Trophoblast cell (in vitro differentiated cells and primary cell): ENCODE results near the gene ELFN1.
"Not testable (repeated sequence)": the region's sequence is repeated elsewhere in the genome, so short reads cannot be mapped to it uniquely, and the experiment has no call there.

Experiments used
- DNase-seq, 2 donors: peaks; one replicate each; pipeline ENCODE4 v3.0.0-alpha.2; 2016
- H2AFZ ChIP-seq: 2 replicates; pipeline ENCODE4 v1.6.1; 2013; ENCODE audit warnings: low read length, moderate library complexity, mild to moderate bottlenecking; ENCODE audit not compliant: insufficient read depth, poor library complexity
- H2AK5ac ChIP-seq: 2 replicates; pipeline ENCODE4 v1.6.1; 2013; ENCODE audit warnings: mild to moderate bottlenecking, low read length
- H2BK120ac ChIP-seq: 2 replicates; pipeline ENCODE4 v1.6.1; 2013; ENCODE audit warnings: low read length, mild to moderate bottlenecking, moderate library complexity; ENCODE audit not compliant: insufficient read depth, poor library complexity
- H2BK12ac ChIP-seq: 2 replicates; pipeline ENCODE4 v1.6.1; 2013; ENCODE audit warnings: mild to moderate bottlenecking, low read length, moderate library complexity
- H2BK5ac ChIP-seq: 2 replicates; pipeline ENCODE4 v1.6.1; 2013; ENCODE audit warnings: low read length, low read depth, moderate library complexity, mild to moderate bottlenecking; ENCODE audit not compliant: poor library complexity
- H3K14ac ChIP-seq: 2 replicates; pipeline ENCODE4 v1.6.1; 2013; ENCODE audit warnings: mild to moderate bottlenecking, low read length
- H3K18ac ChIP-seq: 2 replicates; pipeline ENCODE4 v1.6.1; 2013; ENCODE audit warnings: mild to moderate bottlenecking, low read length
- H3K23ac ChIP-seq: 2 replicates; pipeline ENCODE4 v1.6.1; 2013; ENCODE audit warnings: low read length
- H3K27ac ChIP-seq: 2 replicates; pipeline ENCODE4 v1.5.1; 2013; ENCODE audit warnings: low read depth, mild to moderate bottlenecking, inconsistent platforms, low read length, moderate library complexity
- H3K27me3 ChIP-seq: 2 replicates; pipeline ENCODE4 v1.6.1; 2013; ENCODE audit warnings: inconsistent platforms, mild to moderate bottlenecking, low read length, moderate library complexity; ENCODE audit not compliant: insufficient read depth
- H3K36me3 ChIP-seq, 2 experiments: 1 replicate in 1 of 2; 2 replicates in 1 of 2; pipeline ENCODE4 v1.6.1; 2013; ENCODE audit warnings: low read length in 2 of 2, mild to moderate bottlenecking in 2 of 2, moderate library complexity in 1 of 2; ENCODE audit not compliant: insufficient read depth in 2 of 2, control insufficient read depth in 1 of 2
- H3K4ac ChIP-seq: 2 replicates; pipeline ENCODE4 v1.6.1; 2013; ENCODE audit warnings: low read depth, mild to moderate bottlenecking, low read length, moderate library complexity
- H3K4me1 ChIP-seq, 2 experiments: 1 replicate in 1 of 2; 2 replicates in 1 of 2; pipeline ENCODE4 v1.6.1; 2013; ENCODE audit warnings: low read length in 2 of 2, mild to moderate bottlenecking in 2 of 2, moderate library complexity in 1 of 2; ENCODE audit not compliant: insufficient read depth in 2 of 2, control insufficient read depth in 1 of 2
- H3K4me2 ChIP-seq: 2 replicates; pipeline ENCODE4 v1.6.1; 2013; ENCODE audit warnings: inconsistent platforms, mild to moderate bottlenecking, low read length, moderate library complexity
- H3K4me3 ChIP-seq: 2 replicates; pipeline ENCODE4 v1.5.1; 2013; ENCODE audit warnings: mild to moderate bottlenecking, low read depth, low read length, inconsistent platforms
- H3K79me1 ChIP-seq: one replicate; pipeline ENCODE4 v1.6.1; 2013; ENCODE audit warnings: low read length
- H3K79me2 ChIP-seq: 2 replicates; pipeline ENCODE4 v1.6.1; 2013; ENCODE audit warnings: low read length, mild to moderate bottlenecking; ENCODE audit not compliant: control insufficient read depth, insufficient read depth, poor library complexity
- H3K9ac ChIP-seq: 2 replicates; pipeline ENCODE4 v1.6.1; 2013; ENCODE audit warnings: mild to moderate bottlenecking, low read length
- H3K9me3 ChIP-seq: 2 replicates; pipeline ENCODE4 v1.6.1; 2013; ENCODE audit warnings: low read depth, mild to moderate bottlenecking, control low read depth, inconsistent platforms, low read length; ENCODE audit not compliant: insufficient read depth
- H4K12ac ChIP-seq: 2 replicates; pipeline ENCODE4 v1.6.1; 2013; ENCODE audit warnings: low read depth, mild to moderate bottlenecking, low read length, moderate library complexity
- H4K8ac ChIP-seq: 2 replicates; pipeline ENCODE4 v1.6.1; 2013; ENCODE audit warnings: low read depth, mild to moderate bottlenecking, low read length, moderate library complexity
- H4K91ac ChIP-seq: one replicate; pipeline ENCODE4 v1.6.1; 2013; ENCODE audit warnings: low read depth, mild to moderate bottlenecking, low read length, moderate library complexity
- WGBS: extraction: QIAGEN DNeasy Blood & Tissue Kit; methylation state at CpG from one replicate; pipeline ENCODE4 v1.1.7; 2013; ENCODE audit warnings: missing lambda C conversion rate; ENCODE audit not compliant: insufficient read length, insufficient coverage; ENCODE audit errors: extremely low coverage; 5-methylcytosine and 5-hydroxymethylcytosine counted together

Gene ELFN1

GRCh38 chr7:1761774-1762173 is 91.7 kb downstream of the ELFN1 start:
- no peaks in the 10 kb centered on the region for H3K79me2 ChIP-seq
- no peak overlapping the region for H2BK120ac ChIP-seq
- H3K18ac ChIP-seq = no peak overlapping the region
- H3K9ac ChIP-seq = no peak overlapping the region
- no peak overlapping the region for H3K14ac ChIP-seq
- no CpG with 5 or more reads among the region's 11 CpGs for WGBS
- no peaks in the 10 kb centered on the region for H3K27me3 ChIP-seq
- H2BK5ac ChIP-seq = no peak overlapping the region
- H4K91ac ChIP-seq = no peak overlapping the region
- DNase-seq = no peak
- no peak overlapping the region for H2BK12ac ChIP-seq
- H2AFZ ChIP-seq = no peak overlapping the region
- no peak overlapping the region for H3K4ac ChIP-seq
- no peaks in the 10 kb centered on the region for H3K4me1 ChIP-seq
- no peak overlapping the region for H4K8ac ChIP-seq
- peaks cover 16% of the 10 kb centered on the region for H3K9me3 ChIP-seq
- H2AK5ac ChIP-seq = no peak overlapping the region
- H3K4me3 ChIP-seq = no peak overlapping the region
- no peaks in the 10 kb centered on the region for H3K79me1 ChIP-seq
- no peak overlapping the region for H3K4me2 ChIP-seq
- no peak overlapping the region for H3K23ac ChIP-seq
- no peaks in the 10 kb centered on the region for H3K36me3 ChIP-seq
- no peak overlapping the region for H3K27ac ChIP-seq
- no peak overlapping the region for H4K12ac ChIP-seq

DNA sequence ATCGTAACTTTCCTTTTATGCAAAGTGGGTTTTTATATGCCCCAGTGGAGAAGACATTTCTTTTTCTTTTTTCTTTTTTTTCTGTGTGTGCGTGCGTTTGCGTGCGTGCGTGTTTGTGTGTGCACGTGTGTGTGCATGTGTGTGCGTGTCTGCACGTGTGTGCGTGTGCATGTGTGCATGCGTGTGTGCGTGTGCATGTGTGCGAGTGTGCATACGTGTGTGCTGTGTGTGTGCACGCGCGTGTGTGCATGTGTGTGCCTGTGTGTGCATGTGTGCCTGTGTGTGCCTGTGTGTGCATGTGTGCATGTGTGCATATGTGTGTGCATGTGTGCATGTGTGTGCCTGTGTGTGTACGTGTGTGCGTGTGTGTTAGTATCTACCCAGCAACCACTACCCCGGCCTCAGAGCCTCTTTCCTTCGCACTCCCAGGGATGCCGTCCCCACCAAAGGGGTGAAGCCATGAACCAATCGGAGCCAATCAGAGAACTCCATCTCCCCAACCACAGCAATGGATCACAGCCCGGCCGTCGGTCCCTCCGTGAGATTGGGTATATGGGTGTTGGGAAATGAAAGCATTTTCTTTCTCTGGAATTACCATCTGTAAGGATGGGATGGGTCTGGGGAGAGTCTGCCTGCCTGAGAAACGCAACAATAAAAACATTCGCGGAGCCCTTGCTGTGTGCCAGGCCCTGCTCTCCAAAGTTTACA is 92.3 kb downstream of the ELFN1 start:
- no peak overlapping the region for H3K14ac ChIP-seq
- H4K12ac ChIP-seq = no peak overlapping the region
- H3K23ac ChIP-seq = no peak overlapping the region
- no peaks in the 10 kb centered on the region for H3K4me1 ChIP-seq
- H2AK5ac ChIP-seq = no peak overlapping the region
- no peaks in the 10 kb centered on the region for H3K36me3 ChIP-seq
- no peak for DNase-seq
- H3K9me3 ChIP-seq = peaks cover 16% of the 10 kb centered on the region
- H3K79me1 ChIP-seq = no peaks in the 10 kb centered on the region
- no peak overlapping the region for H3K4ac ChIP-seq
- H3K27ac ChIP-seq = no peak overlapping the region
- no peak overlapping the region for H4K8ac ChIP-seq
- H2BK120ac ChIP-seq = no peak overlapping the region
- H3K79me2 ChIP-seq = no peaks in the 10 kb centered on the region
- H3K4me2 ChIP-seq = no peak overlapping the region
- H2BK12ac ChIP-seq = no peak overlapping the region
- H2BK5ac ChIP-seq = no peak overlapping the region
- no peak overlapping the region for H2AFZ ChIP-seq
- H3K18ac ChIP-seq = no peak overlapping the region
- H3K27me3 ChIP-seq = no peaks in the 10 kb centered on the region
- H3K4me3 ChIP-seq = no peak overlapping the region
- no peak overlapping the region for H3K9ac ChIP-seq
- no CpG with 5 or more reads among the region's 30 CpGs for WGBS
- no peak overlapping the region for H4K91ac ChIP-seq

DNA sequence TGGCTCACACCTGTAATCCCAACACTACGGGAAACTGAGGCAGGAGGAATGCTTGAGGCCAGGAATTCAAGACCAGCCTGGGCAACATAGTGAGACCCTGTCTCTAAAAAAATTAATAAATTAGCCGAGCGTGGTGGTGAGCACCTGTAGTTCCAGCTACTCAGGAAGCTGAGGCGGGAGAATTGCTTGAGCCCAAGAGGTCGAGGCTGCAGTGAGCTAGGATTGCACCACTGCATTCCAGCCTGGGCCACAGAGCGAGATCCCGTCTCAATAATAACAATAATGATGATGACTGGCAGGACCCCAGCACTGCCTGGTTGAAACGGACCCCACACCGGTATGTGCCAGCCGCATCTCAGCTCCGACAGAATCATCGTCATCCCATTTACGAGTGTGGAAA is 93.0 kb downstream of the ELFN1 start:
- Histone ChIP-seq H4K12ac (no peak overlapping the region), H3K27ac (no peak overlapping the region), H2AFZ (no peak overlapping the region), H2BK120ac (no peak overlapping the region), H2BK12ac (no peak overlapping the region), H2BK5ac (no peak overlapping the region), H3K9ac (no peak overlapping the region), H3K36me3 (no peaks in the 10 kb centered on the region), H4K8ac (no peak overlapping the region), H2AK5ac (no peak overlapping the region), H3K4me3 (no peak overlapping the region), H3K27me3 (no peaks in the 10 kb centered on the region), H3K4ac (no peak overlapping the region), H3K9me3 (peaks cover 16% of the 10 kb centered on the region), H3K79me1 (no peaks in the 10 kb centered on the region), H3K4me1 (no peaks in the 10 kb centered on the region), H3K14ac (no peak overlapping the region), H3K18ac (no peak overlapping the region), H4K91ac (no peak overlapping the region), H3K4me2 (no peak overlapping the region), H3K23ac (no peak overlapping the region), H3K79me2 (no peaks in the 10 kb centered on the region)
- DNase-seq = no peak
- no CpG with 5 or more reads among the region's 13 CpGs for WGBS

DNA sequence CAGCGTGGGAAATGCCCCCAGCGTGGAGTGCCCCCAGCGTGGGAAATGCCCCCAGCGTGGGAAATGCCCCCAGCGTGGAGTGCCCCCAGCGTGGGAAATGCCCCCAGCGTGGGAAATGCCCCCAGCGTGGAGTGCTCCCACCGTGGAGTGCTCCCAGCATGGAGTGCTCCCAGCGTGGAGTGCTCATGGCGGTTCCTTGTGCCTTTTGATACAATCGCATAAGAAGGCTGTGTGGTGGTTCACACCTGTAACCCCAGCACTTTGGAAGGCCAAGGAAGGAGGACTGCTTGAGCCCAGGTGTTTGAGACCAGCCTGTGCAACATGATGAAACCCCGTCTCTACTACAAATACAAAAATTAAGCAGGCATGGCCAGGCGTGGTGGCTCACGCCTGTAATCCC is 93.8 kb downstream of the ELFN1 start:
- H2AFZ ChIP-seq, H3K4me2 ChIP-seq, H2AK5ac ChIP-seq, H3K27ac ChIP-seq, H3K79me2 ChIP-seq, H3K23ac ChIP-seq, H3K4ac ChIP-seq, H4K91ac ChIP-seq, H2BK12ac ChIP-seq, H3K27me3 ChIP-seq, H3K4me3 ChIP-seq, H3K36me3 ChIP-seq, DNase-seq, H3K79me1 ChIP-seq, H4K8ac ChIP-seq, H3K9ac ChIP-seq, H3K4me1 ChIP-seq, H2BK5ac ChIP-seq, H3K18ac ChIP-seq, H3K14ac ChIP-seq, H2BK120ac ChIP-seq, H4K12ac ChIP-seq: not testable (repeated sequence)
- H3K9me3 ChIP-seq = peaks cover 14% of the 10 kb centered on the region
- no CpG with 5 or more reads among the region's 15 CpGs for WGBS
